T-helper 9 cell (primary cell): ENCODE data around the gene CADM3.

ENCODE experiments used
- DNase-seq: peaks from one replicate; pipeline ENCODE4 v3.0.0-alpha.2; 2020

CADM3 gene

DNA sequence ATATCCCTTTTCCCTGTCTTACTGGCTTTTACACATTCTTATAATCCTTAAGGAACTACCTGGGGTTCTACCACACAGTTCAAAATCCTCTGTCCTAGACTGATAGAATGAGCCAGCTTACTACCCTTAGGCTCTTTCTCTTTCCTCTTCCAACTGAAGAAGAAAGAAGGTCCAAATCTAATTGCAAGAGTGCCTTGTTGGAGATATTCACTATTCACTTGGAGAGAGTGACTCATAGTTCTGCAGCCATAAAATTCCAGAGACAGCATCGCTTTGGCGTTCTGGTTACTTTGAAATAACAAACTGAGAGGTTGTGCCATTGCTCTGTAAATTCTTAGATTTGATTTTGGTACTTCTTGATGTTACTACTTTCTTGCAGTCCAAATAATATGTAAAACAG, 4.2 kb downstream of the CADM3 start:
- no peak for DNase-seq

DNA sequence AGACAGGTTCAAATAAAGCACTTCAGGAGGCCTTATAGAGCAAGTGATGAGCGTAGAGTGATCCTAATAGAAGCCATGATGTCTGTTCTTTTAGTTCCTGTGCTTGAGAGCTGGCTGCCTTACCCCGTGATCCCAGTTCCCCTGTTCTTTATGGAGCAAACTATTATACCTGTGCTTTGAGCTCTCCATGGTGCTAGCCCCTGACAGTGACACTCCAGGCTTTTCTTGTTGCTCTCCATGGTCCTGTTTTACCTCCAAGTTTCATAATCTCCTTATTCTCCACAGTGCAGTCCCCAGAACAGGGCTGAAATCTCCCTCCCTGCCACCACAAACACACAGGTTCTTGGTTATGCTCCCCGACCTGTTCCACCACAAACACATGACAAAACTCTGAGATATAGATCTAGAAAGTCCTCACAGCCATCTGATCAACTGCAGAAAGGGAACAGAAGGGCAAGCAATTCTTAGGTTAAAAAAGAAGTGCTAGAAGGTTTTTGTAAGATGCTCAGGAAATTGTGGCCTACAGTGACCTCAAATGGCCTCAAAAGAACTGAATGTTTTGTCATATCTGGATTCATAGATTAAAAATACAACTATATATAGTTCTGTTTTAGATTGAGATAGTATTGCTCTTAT, 6.0 kb downstream of the CADM3 start:
- no peak for DNase-seq

DNA sequence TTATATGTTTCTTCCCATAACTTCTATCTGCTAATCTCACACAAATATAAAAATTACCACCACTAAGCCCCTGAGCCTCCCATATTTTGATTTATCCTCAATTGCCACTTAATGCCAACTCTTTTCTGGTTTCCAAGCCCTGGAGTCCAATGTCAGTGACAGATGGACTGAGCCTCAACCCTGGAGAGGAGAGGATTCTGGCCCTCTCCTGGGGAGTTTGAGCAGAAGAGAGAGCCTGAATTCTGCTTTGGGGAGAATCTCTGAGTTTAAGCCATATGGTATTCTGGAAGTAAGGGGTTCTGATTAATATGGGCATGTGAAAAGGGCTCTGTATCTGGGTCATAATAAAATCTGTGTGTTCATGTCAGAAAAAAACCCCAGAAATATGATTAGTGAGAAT, 8.5 kb downstream of the CADM3 start:
- DNase-seq = no peak

DNA sequence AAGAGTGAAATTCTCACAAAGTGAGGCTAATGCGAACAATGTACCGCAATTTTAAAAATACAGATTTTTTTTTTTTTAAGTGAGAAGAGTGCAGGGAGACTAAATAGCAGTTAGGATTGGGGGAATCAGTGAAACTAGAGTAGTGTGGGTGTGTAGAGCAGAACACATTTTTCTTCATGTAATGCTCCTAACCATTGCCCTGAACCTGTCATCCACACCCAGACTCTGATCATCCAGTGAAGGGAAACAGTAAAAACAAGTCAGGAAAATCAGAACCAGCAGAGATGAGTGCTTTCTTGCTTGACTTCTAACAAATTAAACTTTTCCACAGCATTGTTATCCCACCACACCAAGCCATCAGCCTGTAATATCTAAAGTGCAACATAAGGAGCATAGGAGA, 9.1 kb downstream of the CADM3 start:
- DNase-seq = no peak

DNA sequence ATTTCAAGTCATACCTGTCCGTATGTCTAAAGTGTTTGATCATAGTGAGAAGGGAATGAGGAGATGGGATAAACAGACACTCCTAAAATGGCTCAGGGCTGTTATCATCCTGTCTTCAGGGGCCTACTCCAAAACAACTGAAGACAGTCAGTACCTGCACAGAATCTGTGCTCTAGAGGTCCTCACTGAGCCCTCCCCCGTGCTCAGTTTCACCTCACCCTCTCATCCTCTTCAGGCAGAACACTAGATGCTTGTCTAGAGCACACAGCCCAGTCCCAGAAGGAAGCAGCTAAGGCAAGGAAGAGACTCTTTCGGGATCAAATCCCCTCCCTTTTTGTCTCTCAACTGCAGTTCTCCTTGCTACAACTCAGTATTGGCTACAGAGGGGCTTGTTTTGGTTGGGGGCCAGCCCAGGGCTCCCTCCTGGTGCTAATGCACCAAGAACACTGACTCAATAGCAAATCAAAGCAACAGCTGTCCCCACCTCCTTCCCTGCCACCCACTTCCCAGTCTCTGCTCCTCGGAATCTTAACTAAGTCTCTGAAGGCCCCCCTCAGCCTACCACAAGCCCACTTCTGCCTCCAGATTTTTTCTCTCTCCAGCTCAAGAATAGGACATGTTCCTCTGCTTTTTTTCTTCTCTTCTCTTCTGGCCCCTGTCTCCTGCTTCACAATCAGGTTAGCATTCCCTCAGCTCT, 10.1 kb downstream of the CADM3 start:
- DNase-seq = no peak

DNA sequence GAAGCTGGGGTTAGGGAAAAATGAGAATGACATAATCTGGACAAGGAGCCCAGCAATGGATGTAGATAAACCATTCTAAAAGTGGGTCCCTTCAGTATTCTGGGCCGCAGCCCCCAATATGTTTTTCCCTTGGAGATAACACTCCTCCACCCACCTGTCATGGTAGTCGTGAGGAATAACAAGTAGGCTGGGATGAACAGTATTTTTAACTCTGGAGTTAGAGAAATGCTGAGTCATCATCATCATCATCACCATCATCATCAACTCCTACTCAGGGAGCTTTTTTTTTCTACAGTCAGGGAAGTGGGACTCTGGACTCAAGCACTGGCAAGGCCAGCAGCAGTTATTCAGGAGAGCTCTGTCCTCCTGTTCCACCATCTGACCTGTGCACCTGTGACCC, 12.8 kb downstream of the CADM3 start:
- no peak for DNase-seq

DNA sequence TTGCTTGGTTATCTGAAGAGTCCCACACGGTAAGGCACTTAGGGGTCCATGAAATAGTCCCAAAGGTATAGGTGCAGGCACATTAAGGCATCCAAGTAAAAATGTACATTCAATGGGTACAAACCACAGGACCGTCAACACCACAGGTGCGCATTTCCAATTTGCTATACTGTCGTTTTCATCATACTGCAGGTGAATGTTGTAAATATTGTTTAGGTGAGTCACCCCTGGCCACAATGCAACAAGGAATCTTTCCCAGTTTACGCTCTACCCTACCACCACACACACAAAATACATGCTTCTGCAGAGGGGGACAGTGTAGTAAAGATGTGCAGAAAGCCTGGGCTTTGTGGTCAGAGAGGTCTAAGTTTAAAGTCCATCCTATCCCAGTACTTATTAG, 13.7 kb downstream of the CADM3 start:
- DNase-seq = no peak

DNA sequence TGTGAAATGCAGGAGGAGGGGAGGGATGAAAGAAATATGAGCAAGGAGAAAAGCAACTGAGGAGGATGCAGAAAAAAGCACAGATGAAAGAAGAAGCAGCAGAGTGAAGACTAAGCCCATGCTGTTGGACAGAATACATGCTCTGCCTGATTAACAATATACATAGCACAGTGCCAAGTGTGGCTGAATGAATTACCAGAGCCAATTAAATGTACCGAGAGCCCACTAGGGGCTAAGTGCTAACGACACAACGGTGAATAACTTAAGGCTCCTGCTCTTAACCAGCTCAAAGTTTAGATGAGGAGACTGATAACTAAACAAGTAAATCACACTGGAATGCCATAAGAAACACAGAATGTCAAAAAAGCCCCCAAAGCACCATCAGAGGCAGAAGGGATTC, 15.6 kb downstream of the CADM3 start:
- DNase-seq = no peak

DNA sequence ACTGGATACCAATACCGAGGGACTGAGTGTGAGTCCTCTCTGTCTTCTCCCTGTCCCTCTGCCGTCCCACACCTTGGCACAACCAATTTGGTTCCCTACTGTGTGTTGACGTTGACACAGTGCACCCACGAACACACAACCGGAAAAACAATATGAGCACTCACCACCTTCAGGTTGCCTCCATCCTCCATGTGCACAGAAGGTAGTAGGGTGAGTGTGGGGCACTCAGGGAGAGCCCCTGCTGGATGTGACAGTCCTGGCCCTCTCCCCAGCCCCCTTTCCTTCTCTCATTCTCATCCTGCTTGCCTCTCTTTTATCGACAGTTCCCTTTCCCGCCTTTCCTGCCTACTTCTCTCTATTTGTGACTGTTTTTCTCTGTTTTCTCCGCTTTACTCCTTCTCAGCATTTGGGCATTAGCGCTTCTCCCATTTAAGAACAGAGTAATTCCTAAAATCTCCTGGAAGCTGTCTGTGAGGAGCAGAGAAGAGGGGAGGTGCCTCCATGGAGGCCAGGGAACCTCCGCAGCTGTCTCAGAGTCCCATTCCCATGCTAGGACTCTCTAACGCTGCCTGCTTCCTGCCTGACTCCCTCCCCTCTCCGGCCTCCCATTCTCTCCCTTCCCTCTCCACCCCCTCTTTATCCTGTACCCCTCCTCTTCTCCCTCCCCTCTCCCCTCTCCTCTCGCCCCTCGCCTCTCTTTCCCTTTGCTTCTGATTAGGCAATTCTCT, 16.4 kb downstream of the CADM3 start:
- DNase-seq = no peak

DNA sequence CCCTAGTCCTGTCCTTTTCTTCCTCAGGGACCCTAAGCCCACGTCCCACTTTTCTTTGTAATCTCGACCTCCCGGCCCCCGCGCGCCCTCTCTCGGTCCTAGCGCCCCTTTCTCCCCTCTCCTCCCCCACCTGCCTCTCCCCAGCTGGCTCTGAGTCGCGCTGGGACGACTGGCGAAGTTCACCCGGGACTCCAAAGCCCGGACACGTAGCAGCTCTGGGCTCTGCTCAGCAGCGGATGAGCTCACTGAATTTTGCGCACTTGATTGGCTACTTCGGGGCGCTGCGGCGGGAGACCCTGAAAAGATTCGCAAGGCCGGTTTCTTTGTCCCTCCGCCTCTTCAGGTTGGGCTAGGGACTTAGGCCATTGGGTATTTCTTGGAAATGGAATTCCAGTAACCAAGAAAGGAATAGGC, 17.0 kb downstream of the CADM3 start:
- no peak for DNase-seq

DNA sequence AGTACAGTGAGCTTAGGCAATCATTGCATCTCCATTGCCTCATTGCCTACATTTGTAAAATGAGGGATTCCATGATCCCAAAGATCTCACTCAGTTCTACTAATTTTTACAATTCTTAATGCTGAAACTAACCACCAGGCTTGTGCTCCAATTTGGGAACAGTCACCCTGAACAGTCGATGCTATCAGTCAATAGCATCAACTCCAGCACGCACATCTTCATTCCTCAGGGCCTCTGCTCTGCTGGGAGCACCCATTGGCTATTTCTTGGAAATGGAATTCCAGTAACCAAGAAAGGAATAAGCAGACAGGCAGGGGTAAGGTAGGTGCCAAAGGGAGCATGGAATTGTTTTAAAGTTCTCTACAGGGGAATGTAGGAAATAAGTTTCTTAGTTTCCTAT, 19.0 kb downstream of the CADM3 start:
- no peak for DNase-seq

DNA sequence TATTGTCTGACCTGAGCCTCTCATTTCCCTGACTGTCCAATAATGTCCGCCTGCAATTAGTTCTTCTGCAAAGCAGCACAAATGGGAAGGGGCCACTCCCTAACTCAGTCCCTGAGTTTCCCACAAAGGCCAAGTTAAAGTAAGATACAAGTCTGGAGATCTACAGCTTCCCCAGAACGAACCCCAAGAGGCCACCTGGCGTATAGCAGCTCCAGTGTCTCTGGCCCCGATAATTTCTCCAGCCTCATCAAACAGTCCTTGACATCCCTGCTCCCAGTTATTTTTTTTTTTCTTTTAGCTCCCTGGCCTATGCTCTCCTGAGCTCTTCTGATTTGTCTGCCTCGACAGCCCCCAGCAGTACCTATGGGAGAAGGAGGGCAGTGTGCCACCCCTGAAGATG, 25.1 kb downstream of the CADM3 start:
- no peak for DNase-seq

DNA sequence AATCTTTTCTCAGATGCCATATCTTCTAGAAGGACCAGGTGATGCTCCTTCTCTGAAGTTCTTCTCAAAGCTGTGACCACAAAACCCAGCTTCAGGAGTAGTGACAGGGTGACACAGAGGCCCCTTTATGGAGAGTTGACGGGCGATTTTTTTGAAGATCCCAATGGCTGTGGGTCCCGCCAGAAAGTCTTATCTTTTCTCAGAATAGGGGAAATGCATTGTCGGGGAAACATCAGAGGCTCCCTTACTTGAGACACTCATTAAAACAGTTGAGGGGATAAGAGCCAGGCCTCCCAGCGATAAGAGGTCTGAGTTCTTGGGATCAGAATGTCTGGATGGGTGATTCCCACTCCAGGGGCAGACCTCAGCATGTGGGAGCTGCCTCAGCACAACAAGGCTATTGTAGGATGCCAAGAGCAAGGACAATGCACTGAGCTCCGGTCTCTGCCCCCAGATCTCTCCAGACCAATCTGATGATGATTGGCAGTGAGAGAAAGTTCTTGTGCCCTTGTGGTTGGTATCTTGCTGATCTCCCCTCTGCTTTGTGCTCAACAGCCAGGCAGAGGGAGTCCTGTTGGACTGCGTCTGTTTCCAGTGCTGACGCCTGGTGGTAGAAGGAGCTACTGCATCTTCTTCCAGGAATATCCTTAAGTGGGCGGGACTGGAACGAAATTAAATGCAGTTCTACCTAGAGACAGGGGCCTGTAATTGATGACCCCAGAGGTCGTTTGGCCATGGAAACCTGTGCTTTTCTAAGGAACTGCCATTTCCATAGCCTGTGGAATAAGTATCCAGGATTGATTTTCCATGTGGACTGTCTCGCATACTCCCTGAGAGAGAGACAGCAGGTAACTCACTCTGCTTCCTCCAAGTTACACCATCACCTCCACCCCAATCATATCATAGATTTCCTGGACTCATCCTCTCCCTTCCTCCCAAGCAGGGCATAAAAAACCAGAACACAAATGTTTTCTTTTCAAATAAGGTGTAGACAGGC, 26.4 kb downstream of the CADM3 start:
- DNase-seq = no peak

DNA sequence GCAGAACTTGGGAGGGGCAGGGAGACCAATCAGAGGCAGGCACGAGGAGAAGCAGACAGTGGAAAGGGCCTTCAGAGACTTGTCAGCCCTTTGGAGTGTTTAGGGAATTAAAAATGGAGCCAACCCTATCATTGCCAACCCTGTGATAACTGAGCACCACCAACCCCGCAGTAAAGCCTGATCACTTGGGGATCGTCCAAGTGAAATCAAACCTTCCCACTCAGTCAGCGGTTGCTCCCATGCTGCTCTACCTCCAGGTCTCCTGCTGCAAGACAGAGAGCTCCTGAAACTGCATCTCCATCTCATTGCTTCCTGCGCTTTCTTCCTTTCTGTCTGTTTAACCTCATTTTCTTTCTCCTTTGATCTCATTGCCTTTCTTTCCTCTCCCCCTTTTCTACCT, 28.5 kb downstream of the CADM3 start:
- no peak for DNase-seq

DNA sequence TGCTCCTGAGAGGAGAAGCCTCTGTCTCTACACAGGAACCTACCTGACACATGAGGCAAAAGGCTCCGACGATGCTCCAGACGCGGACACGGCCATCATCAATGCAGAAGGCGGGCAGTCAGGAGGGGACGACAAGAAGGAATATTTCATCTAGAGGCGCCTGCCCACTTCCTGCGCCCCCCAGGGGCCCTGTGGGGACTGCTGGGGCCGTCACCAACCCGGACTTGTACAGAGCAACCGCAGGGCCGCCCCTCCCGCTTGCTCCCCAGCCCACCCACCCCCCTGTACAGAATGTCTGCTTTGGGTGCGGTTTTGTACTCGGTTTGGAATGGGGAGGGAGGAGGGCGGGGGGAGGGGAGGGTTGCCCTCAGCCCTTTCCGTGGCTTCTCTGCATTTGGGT, 29.4 kb downstream of the CADM3 start:
- DNase-seq = no peak

DNA sequence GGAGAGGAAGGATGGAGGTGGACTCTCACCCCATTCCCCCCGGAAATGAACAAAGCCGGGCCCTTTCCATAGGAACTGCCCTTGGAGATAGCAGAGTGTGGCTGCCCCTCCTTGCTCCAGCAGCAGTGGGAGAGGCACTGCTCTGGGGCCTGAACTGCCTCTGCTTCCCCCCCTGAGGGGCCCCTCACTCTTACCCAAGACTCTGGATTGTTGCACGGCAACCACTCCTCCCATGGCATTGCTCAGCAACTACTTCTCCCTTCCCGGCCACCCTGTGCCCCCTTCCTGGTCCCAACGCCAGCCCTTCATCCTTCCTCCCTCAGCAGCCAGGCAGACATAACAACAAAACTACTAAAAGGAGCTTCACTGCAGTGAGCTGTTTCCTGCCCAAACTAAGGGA, 30.2 kb downstream of the CADM3 start:
- DNase-seq = no peak

DNA sequence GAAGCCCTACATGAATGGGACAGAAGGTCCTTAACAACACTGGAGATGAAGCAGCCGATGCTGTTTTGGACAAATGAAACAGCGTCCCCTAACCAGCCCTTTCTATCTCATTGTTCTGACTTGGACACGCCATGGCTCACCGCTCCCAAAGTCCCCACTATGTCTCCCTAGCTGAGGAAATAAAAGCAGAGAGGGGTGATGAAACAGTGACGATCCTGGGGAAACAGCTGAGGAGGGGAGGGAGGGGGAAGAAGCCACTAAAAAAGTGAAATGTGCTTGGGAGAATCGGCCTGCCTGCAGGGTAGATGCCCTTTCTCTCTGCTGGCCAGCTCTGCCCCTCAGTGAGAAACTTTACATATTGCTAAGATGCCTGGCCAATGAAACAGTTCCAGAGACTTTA, 32.2 kb downstream of the CADM3 start:
- DNase-seq = no peak

DNA sequence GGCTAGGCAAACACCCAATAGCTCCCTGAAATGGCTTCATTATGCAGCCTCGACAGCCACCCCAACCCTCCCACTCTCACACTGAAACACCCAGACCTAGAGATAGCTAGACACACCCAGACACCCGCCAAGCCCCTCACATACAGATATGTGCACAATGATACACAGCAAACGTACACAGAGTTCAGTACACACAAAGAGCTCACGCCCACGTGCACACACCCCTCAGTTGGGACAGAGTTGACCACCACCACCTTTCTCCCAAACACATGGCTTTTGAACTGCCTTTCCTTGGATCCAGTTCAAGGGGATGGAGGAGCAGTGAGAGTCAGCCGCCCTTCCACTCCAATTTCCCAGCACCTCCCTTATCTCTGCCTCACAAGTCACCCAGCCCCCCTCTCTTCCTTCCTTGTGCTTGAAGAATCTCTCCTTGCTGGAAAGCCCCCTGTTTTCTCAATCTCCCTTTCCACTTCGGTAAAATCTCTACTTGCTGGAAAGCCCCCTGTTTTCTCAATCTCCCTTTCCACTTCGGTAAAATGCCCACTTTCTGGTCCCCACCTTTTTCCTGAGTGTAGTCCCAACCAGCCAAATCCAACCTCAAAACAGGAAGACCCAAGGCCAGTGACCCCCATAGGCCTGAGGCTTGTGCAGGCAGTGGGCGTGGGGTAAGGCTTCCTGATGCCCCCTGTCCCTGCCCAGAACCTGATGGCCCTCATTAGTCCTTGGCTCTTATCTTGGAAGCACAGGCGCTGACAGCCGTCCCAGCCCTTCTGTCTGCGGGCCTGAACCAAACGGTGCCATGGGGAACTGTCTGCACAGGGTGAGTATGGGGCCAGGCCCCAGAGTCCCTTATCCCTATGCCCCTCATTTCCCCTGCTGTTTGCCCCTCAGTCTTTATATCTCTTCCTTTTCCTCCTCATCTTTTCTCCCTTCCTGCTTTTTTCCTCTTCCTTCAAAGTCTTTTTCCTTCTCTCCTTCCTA, 33.0 kb downstream of the CADM3 start, which contains the start of gene ACKR1:
Gene ACKR1, plus strand, starts transcription at position 715 of the 981 bp plus-strand sequence. Its CDS starts 85 bp downstream, at position 800.
- DNase-seq = no peak

DNA sequence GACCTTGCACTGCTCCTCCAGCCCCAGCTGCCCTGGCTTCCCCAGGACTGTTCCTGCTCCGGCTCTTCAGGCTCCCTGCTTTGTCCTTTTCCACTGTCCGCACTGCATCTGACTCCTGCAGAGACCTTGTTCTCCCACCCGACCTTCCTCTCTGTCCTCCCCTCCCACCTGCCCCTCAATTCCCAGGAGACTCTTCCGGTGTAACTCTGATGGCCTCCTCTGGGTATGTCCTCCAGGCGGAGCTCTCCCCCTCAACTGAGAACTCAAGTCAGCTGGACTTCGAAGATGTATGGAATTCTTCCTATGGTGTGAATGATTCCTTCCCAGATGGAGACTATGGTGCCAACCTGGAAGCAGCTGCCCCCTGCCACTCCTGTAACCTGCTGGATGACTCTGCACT, 33.8 kb downstream of the CADM3 start:
- DNase-seq = no peak

DNA sequence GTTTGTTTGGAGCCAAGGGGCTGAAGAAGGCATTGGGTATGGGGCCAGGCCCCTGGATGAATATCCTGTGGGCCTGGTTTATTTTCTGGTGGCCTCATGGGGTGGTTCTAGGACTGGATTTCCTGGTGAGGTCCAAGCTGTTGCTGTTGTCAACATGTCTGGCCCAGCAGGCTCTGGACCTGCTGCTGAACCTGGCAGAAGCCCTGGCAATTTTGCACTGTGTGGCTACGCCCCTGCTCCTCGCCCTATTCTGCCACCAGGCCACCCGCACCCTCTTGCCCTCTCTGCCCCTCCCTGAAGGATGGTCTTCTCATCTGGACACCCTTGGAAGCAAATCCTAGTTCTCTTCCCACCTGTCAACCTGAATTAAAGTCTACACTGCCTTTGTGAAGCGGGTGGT, 34.7 kb downstream of the CADM3 start:
- DNase-seq = no peak

DNA sequence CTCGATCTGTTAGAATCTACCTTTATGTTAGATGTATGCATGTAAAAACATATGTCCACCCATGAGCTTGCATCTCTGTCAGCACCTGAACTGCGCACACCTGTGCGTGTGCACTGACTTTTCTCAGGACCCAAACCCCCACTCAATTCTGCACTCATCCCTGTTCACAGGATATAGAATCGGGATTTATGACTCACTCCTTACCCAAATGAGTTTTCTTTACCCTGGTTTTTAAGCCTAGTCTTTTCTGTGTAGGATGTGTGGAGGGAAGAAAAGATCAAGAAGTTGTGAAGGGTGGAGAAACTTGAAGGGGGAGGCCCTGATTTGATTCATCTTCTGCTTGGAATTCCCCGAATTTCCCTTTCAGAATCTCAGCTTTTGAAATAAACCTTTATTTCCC, 35.7 kb downstream of the CADM3 start:
- no peak for DNase-seq

DNA sequence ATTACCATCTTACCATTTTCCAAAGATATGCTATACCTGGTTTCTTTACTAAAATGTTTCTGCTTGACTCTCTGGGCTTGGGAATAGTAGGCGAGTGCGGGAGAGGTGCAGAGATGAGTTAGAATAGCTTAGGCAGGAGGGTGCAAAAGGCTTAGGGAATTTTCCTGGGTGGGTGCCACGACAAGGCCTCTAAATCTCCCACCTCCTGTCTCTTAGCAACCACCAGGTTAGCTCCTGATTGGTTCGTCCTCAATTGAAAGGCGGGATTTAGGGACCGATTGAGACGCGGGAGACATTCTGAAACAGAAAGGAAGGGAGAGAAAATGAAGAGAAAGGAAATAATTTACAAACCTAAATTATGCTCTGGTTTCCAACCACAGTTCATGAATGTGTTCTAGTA, 36.4 kb downstream of the CADM3 start:
- DNase-seq = no peak
